IPS-20b (cell line): Measurements from ENCODE around the gene CTAG2.
"Not testable (repeated sequence)": the region's sequence is repeated elsewhere in the genome, so short reads cannot be mapped to it uniquely, and the experiment has no call there.

Source experiments
- H3K27ac ChIP-seq: one replicate; pipeline ENCODE4 v1.5.1; 2013; ENCODE audit warnings: low read length
- H3K27me3 ChIP-seq: 2 replicates; pipeline ENCODE4 v1.6.1; 2013; ENCODE audit warnings: mild to moderate bottlenecking, low read length, inconsistent platforms; ENCODE audit not compliant: insufficient read depth
- H3K36me3 ChIP-seq: 2 replicates; pipeline ENCODE4 v1.6.1; 2013; ENCODE audit warnings: low read depth, mild to moderate bottlenecking, inconsistent platforms, low read length, moderate library complexity; ENCODE audit not compliant: insufficient read depth
- H3K4me1 ChIP-seq: 2 replicates; pipeline ENCODE4 v1.6.1; 2013; ENCODE audit warnings: mild to moderate bottlenecking, control low read depth, inconsistent platforms, low read length, moderate library complexity; ENCODE audit not compliant: insufficient read depth
- H3K4me3 ChIP-seq: 2 replicates; pipeline ENCODE4 v1.5.1; 2013; ENCODE audit warnings: mild to moderate bottlenecking, low read length, inconsistent platforms
- H3K9ac ChIP-seq: 2 replicates; pipeline ENCODE4 v1.6.1; 2013; ENCODE audit warnings: low read depth, mild to moderate bottlenecking, inconsistent platforms, low read length, moderate library complexity
- H3K9me3 ChIP-seq: 2 replicates; pipeline ENCODE4 v1.6.1; 2013; ENCODE audit warnings: mild to moderate bottlenecking, low read depth, low read length, inconsistent platforms; ENCODE audit not compliant: insufficient read depth

The CTAG2 gene

DNA sequence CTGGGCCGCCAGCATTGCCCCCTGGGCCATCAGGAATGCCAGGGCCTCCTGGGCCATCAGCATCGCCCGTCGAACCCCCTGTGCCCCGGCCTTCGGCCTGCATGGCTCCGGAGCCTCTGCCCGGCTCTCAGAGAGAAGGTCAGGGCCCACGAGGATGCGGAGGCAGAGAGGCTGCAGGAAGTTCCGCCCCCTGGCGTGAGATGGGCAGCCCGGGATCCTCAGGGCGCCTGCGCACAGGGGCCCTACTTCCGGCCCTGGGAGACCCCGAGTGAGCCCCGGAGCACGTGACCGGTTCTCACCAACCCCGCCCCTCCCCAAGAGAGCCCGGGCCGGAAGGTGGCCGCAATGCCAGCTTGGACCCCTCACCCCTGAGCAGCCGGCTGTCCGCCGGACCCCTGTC, at the start of gene CTAG2:
CTAG2 (minus strand) TSS at position 167 of the 400 bp plus-strand sequence; CDS start at position 103, 64 bp downstream.
- not testable (repeated sequence) for H3K36me3 ChIP-seq, H3K27ac ChIP-seq, H3K4me3 ChIP-seq

DNA sequence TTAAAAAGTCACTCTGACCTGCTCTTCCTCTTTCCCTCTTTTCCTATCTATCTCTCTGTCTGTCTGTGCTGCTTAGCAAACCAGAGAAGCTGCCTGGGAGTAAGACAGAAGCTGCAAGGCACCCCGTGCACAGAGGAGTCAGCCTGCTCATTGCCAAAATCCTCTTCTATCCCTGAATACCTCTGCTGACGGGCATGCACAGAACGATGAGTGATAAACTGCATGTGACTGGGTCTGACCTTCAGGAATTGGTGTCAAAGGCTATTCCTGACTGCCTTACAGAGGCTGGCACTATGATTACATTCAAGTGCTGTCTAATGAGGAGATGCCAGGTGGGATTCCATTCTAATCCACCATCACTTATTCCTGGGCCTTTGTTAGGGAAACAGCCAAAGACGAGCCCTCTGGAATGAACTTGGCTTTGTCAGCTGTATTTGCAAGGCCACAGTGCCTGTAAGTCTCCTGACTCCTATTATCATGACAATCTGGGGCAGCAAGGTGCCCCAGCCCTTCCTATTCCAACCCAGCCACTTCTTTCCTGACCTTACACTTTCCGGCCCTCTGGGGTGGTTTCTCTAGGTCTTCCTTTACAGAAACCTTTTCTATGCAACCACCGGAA, 45.4 kb upstream of the CTAG2 start:
- Histone ChIP-seq H3K36me3 (no peaks in the 10 kb centered on the region), H3K4me1 (peaks cover 18% of the 10 kb centered on the region), H3K4me3 (no peak overlapping the region), H3K27ac (no peak overlapping the region), H3K9ac (no peak overlapping the region), H3K9me3 (no peaks in the 10 kb centered on the region), H3K27me3 (no peaks in the 10 kb centered on the region)

More for the DNA sequence above, at the start of gene CTAG2:
- not testable (repeated sequence) for H3K9me3 ChIP-seq, H3K4me1 ChIP-seq, H3K27me3 ChIP-seq, H3K9ac ChIP-seq

DNA sequence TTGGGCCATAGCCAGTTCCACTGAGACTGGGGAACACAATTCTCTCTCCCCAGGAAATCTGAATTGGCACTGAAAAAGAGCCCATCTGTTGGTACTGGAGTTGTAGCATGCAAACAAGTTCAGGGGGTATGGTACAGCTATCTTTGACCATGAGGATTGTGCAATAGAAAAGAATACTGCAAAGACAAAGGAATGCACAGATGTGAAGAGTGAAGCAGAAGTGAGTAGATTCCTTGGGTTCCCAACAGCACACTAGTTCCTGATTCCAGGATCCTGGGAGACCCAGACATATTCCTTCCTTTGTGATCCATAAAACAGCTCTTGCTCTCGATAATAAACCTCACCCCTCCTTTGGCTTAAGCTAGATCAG, 43.3 kb upstream of the CTAG2 start:
- Histone ChIP-seq H3K9me3 (no peaks in the 10 kb centered on the region), H3K9ac (no peak overlapping the region), H3K4me3 (no peak overlapping the region), H3K27ac (no peak overlapping the region), H3K27me3 (no peaks in the 10 kb centered on the region), H3K4me1 (peaks cover 18% of the 10 kb centered on the region), H3K36me3 (no peaks in the 10 kb centered on the region)

DNA sequence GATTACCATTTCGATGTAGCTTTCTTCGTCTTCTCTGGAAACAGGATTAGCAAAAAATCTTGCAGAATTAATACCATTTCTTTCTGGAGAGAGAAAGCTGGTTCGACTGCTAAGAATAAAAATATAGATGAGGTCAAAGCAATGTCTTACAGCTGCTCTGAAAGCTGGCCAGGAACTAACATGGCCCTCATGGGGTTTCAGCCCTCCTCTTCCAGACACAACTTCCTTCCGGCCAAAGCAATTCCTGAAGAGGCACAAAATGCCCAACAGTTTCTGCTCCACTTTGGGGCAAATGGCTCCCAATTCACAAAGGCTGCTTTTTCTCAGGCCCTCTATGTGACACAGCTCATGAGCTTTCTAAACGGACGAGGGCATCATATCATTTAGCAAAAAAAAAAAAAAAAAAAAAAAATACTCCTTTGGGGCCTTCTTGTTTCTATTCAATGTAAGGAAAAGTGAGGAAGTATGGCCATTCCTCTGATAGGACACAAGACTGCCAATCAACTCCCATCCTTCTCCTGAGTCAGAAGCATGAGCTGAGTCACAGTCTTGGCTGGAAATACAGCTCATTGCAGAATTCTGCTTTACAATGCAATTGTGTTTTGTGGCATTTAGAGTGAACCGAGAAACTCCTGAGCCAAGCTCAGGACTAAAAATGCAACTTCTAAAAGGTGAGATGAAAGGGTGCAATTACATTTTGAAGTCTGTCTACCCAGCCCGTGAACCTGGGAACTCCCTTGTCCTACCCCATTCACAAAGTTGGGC, 42.7 kb upstream of the CTAG2 start:
- Histone ChIP-seq H3K4me1 (peaks cover 18% of the 10 kb centered on the region), H3K9me3 (no peaks in the 10 kb centered on the region), H3K9ac (no peak overlapping the region), H3K27me3 (no peaks in the 10 kb centered on the region), H3K36me3 (no peaks in the 10 kb centered on the region), H3K27ac (no peak overlapping the region), H3K4me3 (no peak overlapping the region)

DNA sequence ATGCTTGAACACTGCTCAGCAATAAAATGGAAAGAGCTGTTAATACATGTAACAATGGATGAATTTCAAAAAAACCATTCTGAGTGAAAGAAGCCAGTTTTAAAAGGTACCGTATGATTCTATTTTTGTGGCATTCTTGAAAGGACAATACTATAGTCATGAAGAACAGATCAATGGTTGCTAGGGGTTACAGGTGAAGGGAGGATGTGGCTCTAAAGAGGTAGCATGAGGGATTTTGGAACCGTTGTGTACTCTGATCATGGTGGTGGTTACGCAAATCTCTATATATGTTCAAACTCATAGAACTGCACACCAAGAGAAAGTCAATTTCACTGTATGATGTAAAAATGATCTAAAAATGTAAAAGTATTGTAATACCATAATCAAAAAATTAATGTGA, 40.0 kb upstream of the CTAG2 start:
- peaks cover 4% of the 10 kb centered on the region for H3K4me1 ChIP-seq

DNA sequence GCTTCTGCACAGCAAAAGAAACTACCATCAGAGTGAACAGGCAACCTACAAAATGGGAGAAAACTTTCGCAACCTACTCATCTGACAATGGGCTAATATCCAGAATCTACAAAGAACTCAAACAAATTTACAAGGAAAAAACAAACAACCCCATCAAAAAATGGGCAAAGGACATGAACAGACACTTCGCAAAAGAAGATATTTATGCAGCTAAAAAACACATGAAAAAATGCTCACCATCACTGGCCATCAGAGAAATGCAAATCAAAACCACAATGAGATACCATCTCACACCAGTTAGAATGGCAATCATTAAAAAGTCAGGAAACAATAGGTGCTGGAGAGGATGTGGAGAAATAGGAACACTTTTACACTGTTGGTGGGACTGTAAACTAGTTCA, 37.1 kb upstream of the CTAG2 start:
- H3K27ac ChIP-seq, H3K4me3 ChIP-seq, H3K27me3 ChIP-seq, H3K36me3 ChIP-seq, H3K9me3 ChIP-seq, H3K9ac ChIP-seq, H3K4me1 ChIP-seq: not testable (repeated sequence)

More for the DNA sequence above, 40.0 kb upstream of the CTAG2 start:
- Histone ChIP-seq H3K27me3 (no peaks in the 10 kb centered on the region), H3K4me3 (no peak overlapping the region), H3K9ac (no peak overlapping the region), H3K36me3 (no peaks in the 10 kb centered on the region), H3K9me3 (no peaks in the 10 kb centered on the region), H3K27ac (no peak overlapping the region)

DNA sequence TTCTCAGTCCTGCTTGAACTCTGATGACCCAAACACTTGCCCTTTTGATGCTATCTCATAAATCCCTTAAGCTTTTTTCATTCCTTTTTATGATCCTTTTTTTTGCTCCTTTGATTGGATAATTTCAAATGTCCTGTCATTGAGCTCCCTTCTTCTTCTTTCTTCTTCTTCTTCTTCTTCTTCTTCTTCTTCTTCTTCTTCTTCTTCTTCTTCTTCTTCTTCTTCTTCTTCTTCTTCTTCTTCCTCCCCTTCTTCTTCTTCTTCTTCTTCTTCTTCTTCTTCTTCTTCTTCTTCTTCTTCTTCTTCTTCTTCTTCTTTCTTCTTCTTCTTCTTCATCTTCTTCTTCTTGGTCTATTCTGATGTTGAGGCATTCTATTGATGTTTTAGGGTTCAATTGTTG, 18.7 kb upstream of the CTAG2 start:
- not testable (repeated sequence) for H3K9me3 ChIP-seq, H3K4me3 ChIP-seq, H3K27me3 ChIP-seq, H3K36me3 ChIP-seq, H3K27ac ChIP-seq, H3K4me1 ChIP-seq, H3K9ac ChIP-seq

DNA sequence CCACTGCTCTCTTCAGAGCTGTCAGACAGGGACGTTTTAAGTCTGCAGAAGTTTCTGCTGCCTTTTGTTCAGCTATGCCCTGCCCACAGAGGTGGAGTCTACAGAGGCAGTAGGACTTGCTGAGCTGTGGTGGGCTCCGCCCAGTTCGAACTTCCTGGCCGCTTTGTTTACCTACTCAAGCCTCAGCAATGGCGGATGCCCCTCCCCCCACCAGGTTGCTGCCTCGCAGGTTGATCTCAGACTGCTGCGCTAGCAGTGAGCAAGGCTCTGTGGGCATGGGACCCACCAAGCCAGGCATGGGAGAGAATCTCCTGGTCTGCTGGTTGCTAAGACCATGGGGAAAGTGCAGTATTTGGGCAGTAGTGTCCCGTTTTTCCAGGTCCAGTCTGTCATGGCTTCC, 17.5 kb upstream of the CTAG2 start:
- not testable (repeated sequence) for H3K27ac ChIP-seq, H3K27me3 ChIP-seq, H3K36me3 ChIP-seq, H3K4me1 ChIP-seq, H3K9ac ChIP-seq, H3K9me3 ChIP-seq, H3K4me3 ChIP-seq

DNA sequence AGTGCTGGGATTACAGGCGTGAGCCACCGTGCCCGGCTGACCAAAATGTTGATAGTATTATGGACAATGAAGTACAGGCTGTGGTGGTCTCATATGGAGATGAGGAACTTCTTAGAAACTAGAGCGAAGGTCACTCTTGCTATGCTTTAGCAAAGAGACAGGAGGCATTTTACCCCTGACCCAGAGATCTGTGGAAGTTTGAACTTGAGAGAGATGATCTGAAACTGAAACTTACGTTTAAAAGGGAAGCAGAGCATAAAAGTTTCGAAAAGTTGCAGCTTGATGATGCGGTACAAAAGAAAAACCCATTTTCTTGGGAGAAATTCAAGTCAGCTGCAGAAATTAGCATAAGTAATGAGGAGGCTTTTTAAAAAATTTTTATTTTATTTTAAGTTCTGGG, 8.5 kb upstream of the CTAG2 start:
- Histone ChIP-seq H3K27ac (no peak overlapping the region), H3K9ac (no peak overlapping the region), H3K27me3 (no peaks in the 10 kb centered on the region)

DNA sequence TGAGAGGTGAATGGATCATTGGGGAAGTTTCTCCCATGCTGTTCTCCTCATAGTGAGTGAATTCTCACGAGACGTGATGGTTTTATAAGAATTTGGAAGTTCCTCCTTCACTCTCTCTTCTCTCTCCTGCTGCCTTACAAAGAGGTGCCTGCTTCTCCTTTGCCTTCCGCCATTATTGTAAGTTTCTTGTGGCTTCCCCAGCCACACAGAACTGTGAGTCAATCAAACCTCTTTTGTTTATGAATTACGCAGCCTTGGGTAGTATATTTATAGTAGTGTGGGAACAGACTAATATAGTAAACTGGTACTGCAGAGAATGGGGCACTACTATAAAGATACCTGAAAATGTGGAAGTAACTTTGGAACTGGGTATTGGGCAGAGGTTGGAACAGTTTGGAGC, 7.8 kb upstream of the CTAG2 start:
- H3K27me3 ChIP-seq = no peaks in the 10 kb centered on the region
- H3K9me3 ChIP-seq = no peaks in the 10 kb centered on the region

More for the DNA sequence above, 8.5 kb upstream of the CTAG2 start:
- no peaks in the 10 kb centered on the region for H3K9me3 ChIP-seq
- H3K4me1 ChIP-seq = no peaks in the 10 kb centered on the region
- H3K4me3 ChIP-seq = no peak overlapping the region
- H3K36me3 ChIP-seq = no peaks in the 10 kb centered on the region

DNA sequence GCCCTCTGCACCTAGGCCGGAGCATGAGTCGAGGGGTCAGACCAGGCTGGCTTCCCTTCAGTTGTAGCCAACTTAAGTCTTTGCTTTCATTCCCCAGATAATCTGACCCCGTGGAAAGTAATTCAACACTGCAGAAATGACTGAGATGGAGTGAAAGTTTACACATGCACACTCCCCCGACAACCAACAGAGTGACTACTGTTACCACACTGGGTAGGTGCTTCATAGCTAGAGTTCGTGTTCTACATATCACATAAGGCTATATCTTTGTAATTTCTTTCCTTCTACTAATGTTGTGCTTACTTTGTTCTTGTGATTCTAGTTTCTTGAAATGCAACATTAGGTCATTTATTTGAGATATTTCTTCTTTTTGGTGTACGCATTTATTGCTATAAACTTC, 7.2 kb upstream of the CTAG2 start:
- Histone ChIP-seq H3K27me3 (no peaks in the 10 kb centered on the region), H3K27ac (no peak overlapping the region), H3K9ac (no peak overlapping the region), H3K4me1 (no peaks in the 10 kb centered on the region), H3K36me3 (no peaks in the 10 kb centered on the region), H3K4me3 (no peak overlapping the region), H3K9me3 (no peaks in the 10 kb centered on the region)

More for the DNA sequence above, 7.8 kb upstream of the CTAG2 start:
- no peak overlapping the region for H3K4me3 ChIP-seq
- no peaks in the 10 kb centered on the region for H3K36me3 ChIP-seq
- H3K27ac ChIP-seq = no peak overlapping the region
- H3K4me1 ChIP-seq = no peaks in the 10 kb centered on the region
- H3K9ac ChIP-seq = no peak overlapping the region

DNA sequence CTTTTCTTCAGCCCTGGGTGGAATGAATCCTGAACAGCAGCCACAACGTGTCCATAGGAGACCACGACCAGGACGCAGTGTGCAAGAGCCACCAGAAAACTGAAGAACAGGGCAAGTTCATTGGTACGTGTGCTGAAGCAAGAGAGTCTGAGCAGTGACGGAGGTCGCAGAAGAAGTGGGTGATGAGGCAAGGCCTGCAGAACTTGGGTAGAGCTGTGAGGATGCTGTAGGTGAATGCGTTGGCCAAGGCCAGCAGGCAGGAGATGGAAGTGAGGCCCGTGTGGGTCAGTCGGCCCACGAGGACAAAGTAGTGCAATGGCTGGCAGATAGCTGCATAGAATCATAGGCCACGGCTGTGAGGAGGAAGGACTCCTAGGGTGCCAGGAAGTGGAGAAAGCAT, 5.6 kb upstream of the CTAG2 start:
- H3K4me3 ChIP-seq = no peak overlapping the region
- no peaks in the 10 kb centered on the region for H3K4me1 ChIP-seq
- no peaks in the 10 kb centered on the region for H3K27me3 ChIP-seq
- H3K9me3 ChIP-seq = no peaks in the 10 kb centered on the region
- no peak overlapping the region for H3K9ac ChIP-seq
- no peaks in the 10 kb centered on the region for H3K36me3 ChIP-seq
- no peak overlapping the region for H3K27ac ChIP-seq
